ENCODE data around the gene UBE2I.

UBE2I gene

DNA sequence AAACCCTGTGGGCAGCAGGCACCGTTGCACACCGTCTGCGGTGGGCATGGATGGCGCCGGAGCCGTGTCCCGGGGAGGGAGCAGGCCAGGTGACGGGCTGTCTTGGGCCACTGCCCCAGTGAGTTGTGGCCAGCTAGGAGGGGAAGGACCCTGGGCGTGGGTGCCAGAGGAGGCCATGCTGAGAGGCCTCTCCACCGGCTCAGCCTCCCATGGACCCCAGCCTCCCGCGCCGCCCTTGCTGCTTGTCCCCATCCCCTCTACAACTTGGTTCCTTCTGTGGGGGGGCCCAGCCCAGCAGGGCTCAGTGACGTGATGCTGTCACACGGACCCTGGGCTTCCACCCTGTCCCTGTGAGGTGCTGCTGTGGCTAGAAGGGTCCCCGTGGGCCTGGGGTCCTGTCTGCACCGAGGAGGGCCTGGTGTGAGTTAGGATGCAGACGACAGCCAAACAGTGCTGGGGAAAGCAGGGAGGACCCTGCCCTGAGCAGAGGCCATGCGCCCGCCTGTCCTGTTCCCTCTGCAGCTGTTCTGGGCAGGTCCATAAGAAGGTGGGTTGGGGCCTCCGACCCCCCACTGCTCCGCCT is 11.3 kb downstream of the UBE2I start:
- TF ChIP-seq CTCF (IDR thresholded peaks at IDR 0.05; ENCODE audit: borderline replicate concordance, extremely low read depth, low read length, poor library complexity, severe bottlenecking) (no peak), EZH2 (IDR thresholded peaks at IDR 0.05; ENCODE audit: borderline replicate concordance, low read depth, low read length, severe bottlenecking) (no peak)
- H3K9me3 ChIP-seq (ENCODE audit: insufficient read depth, low read length, severe bottlenecking) = no peaks in the 10 kb centered on the region
- 0 out of 3 replicates have a peak, but pooled peaks have one; percentile 7 for ATAC-seq (ENCODE audit: insufficient read depth, low read depth)
- DNase-seq = no peak
- peaks cover 84% of the 10 kb centered on the region for H4K20me1 ChIP-seq (ENCODE audit: insufficient read depth, low read length)
- H3K9ac ChIP-seq (ENCODE audit: low read depth, low read length) = no peak overlapping the region
- no peaks in the 10 kb centered on the region for H3K27me3 ChIP-seq (ENCODE audit: insufficient read depth, low read length, poor library complexity)
- no peak overlapping the region for H2AFZ ChIP-seq (ENCODE audit: low read depth, low read length)
- H3K4me1 ChIP-seq (ENCODE audit: insufficient read depth, low read length) = no peaks in the 10 kb centered on the region
- no peak overlapping the region for H3K4me2 ChIP-seq (ENCODE audit: insufficient read depth, low read length)
- peaks cover 51% of the 10 kb centered on the region for H3K79me2 ChIP-seq (ENCODE audit: insufficient read depth, low read length)
- no peak overlapping the region for H3K27ac ChIP-seq (ENCODE audit: low read length)
- peaks cover 96% of the 10 kb centered on the region for H3K36me3 ChIP-seq (ENCODE audit: insufficient read depth, low read length)
- no peak overlapping the region for H3K4me3 ChIP-seq (ENCODE audit: low read depth in 1 of 2, low read length in 2 of 2)

- no peaks in the 10 kb centered on the region for H3K27me3 ChIP-seq (ENCODE audit: insufficient read depth, low read length, poor library complexity)
- ATAC-seq (ENCODE audit: insufficient read depth, low read depth) (no peak), DNase-seq (no peak)
- no peaks in the 10 kb centered on the region for H3K4me1 ChIP-seq (ENCODE audit: insufficient read depth, low read length)
- TF ChIP-seq EZH2 (IDR thresholded peaks at IDR 0.05; ENCODE audit: borderline replicate concordance, low read depth, low read length, severe bottlenecking) (no peak), CTCF (IDR thresholded peaks at IDR 0.05; ENCODE audit: borderline replicate concordance, extremely low read depth, low read length, poor library complexity, severe bottlenecking) (no peak)
- H3K4me2 ChIP-seq (ENCODE audit: insufficient read depth, low read length) = no peak overlapping the region
- no peak overlapping the region for H3K9ac ChIP-seq (ENCODE audit: low read depth, low read length)
- H3K4me3 ChIP-seq (ENCODE audit: low read depth in 1 of 2, low read length in 2 of 2) = no peak overlapping the region
- no peak overlapping the region for H3K27ac ChIP-seq (ENCODE audit: low read length)
- no peak overlapping the region for H2AFZ ChIP-seq (ENCODE audit: low read depth, low read length)
- H4K20me1 ChIP-seq (ENCODE audit: insufficient read depth, low read length) = peaks cover 81% of the 10 kb centered on the region
- peaks cover 79% of the 10 kb centered on the region for H3K36me3 ChIP-seq (ENCODE audit: insufficient read depth, low read length)
- H3K79me2 ChIP-seq (ENCODE audit: insufficient read depth, low read length) = peaks cover 35% of the 10 kb centered on the region
- H3K9me3 ChIP-seq (ENCODE audit: insufficient read depth, low read length, severe bottlenecking) = no peaks in the 10 kb centered on the region
These were observed 13.0 kb downstream of the UBE2I start for GRCh38 chr16:1322407-1322806.

DNA sequence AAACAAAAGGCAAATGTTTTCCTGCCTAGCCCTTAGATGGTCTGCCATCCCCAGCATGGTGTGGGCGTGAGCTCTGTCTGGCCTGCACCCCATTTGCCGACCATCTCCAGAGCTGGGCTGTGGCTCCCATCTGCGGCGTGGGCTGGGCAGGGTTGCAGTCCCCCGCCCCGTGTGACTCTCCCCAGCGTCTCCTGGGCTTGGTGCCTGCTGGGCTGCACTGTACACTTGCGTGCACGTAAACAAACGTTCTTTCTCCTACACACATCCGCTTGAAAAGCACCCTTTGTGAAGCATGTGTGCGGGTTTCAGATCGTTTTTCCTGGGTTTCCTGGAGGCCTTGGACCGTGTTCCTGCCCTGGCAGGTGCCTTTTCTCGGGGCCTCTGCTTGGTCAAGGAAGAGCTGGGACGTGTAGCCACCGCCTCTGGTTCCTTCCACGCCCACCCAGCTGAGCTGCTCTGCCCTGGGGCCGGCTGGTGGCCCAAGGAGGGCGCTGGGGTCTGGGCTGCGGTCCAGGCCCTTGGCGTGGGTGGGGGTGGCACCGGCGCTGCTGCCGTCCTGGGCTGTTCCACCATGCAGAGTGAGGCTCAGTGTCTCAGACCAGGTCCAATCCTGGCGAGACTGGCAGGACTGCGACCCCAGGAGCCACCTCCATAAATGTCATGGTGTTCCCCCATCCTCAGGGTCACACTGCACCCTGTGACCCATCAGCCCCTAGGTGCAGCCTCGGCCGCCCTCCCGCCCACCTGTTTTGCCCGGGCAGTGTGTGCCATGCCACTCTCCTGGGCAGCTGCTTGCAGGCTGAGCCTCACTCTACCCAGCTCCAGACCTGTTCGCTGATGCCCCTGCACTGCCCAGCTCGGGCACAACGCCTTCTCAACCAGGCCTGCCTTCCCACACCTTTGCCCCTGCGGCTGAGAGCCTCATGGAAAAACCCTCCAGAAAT is 14.1 kb downstream of the UBE2I start:
- H3K27ac ChIP-seq (ENCODE audit: low read length) = no peak overlapping the region

More for the DNA sequence above, 14.1 kb downstream of the UBE2I start:
- Histone ChIP-seq H3K36me3 (ENCODE audit: insufficient read depth, low read length) (peaks cover 68% of the 10 kb centered on the region), H3K4me2 (ENCODE audit: insufficient read depth, low read length) (no peak overlapping the region), H3K4me3 (ENCODE audit: low read depth in 1 of 2, low read length in 2 of 2) (no peak overlapping the region), H3K27me3 (ENCODE audit: insufficient read depth, low read length, poor library complexity) (no peaks in the 10 kb centered on the region), H2AFZ (ENCODE audit: low read depth, low read length) (no peak overlapping the region), H3K9me3 (ENCODE audit: insufficient read depth, low read length, severe bottlenecking) (no peaks in the 10 kb centered on the region), H3K4me1 (ENCODE audit: insufficient read depth, low read length) (no peaks in the 10 kb centered on the region), H3K9ac (ENCODE audit: low read depth, low read length) (no peak overlapping the region), H4K20me1 (ENCODE audit: insufficient read depth, low read length) (peaks cover 71% of the 10 kb centered on the region), H3K79me2 (ENCODE audit: insufficient read depth, low read length) (peaks cover 23% of the 10 kb centered on the region; the same call in 1 of the 2 replicates)
- DNase-seq = no peak
- no peak for ATAC-seq (ENCODE audit: insufficient read depth, low read depth)
- TF ChIP-seq CTCF (IDR thresholded peaks at IDR 0.05; ENCODE audit: borderline replicate concordance, extremely low read depth, low read length, poor library complexity, severe bottlenecking) (no peak), EZH2 (IDR thresholded peaks at IDR 0.05; ENCODE audit: borderline replicate concordance, low read depth, low read length, severe bottlenecking) (no peak)
